H9 (cell line): ENCODE results near the gene CDKAL1. TPM values are rescaled to one million over a fixed set of nuclear protein-coding genes. Genes with fewer than 3 reads are reported as not detected.

Experiments used
- DNase-seq: peaks from one replicate; pipeline ENCODE4 v3.0.0-alpha.2; 2017
- H2AFZ ChIP-seq: one replicate; pipeline ENCODE4 v1.6.1; 2013; ENCODE audit warnings: mild to moderate bottlenecking, low read length, control low read depth, moderate library complexity
- H2AK5ac ChIP-seq: 2 replicates; pipeline ENCODE4 v1.6.1; 2013; ENCODE audit warnings: low read length, control low read depth, mixed read lengths; ENCODE audit not compliant: insufficient read length
- H2BK120ac ChIP-seq: one replicate; pipeline ENCODE4 v1.6.1; 2013; ENCODE audit warnings: low read depth, mild to moderate bottlenecking, low read length, control low read depth, inconsistent platforms; ENCODE audit not compliant: poor library complexity, severe bottlenecking
- H2BK12ac ChIP-seq: 2 replicates; pipeline ENCODE4 v1.6.1; 2013; ENCODE audit warnings: low read length, control low read depth, mixed read lengths, low read depth; ENCODE audit not compliant: insufficient read length
- H2BK15ac ChIP-seq: 2 replicates; pipeline ENCODE4 v1.6.1; 2013; ENCODE audit warnings: low read depth, low read length, control low read depth
- H2BK20ac ChIP-seq: one replicate; pipeline ENCODE4 v1.6.1; 2013; ENCODE audit warnings: low read depth, mild to moderate bottlenecking, low read length, control low read depth, inconsistent platforms; ENCODE audit not compliant: poor library complexity, severe bottlenecking
- H2BK5ac ChIP-seq: 2 replicates; pipeline ENCODE4 v1.6.1; 2013; ENCODE audit warnings: low read length, control low read depth, mixed read lengths; ENCODE audit not compliant: insufficient read length
- H3K14ac ChIP-seq: 2 replicates; pipeline ENCODE4 v1.6.1; 2013; ENCODE audit warnings: low read length, control low read depth; ENCODE audit not compliant: insufficient read depth
- H3K18ac ChIP-seq: 2 replicates; pipeline ENCODE4 v1.6.1; 2013; ENCODE audit warnings: low read depth, mild to moderate bottlenecking, mixed read lengths, low read length, control low read depth; ENCODE audit not compliant: insufficient read length
- H3K23ac ChIP-seq: 2 replicates; pipeline ENCODE4 v1.6.1; 2013; ENCODE audit warnings: low read length, control low read depth, mixed read lengths, low read depth; ENCODE audit not compliant: insufficient read length
- H3K23me2 ChIP-seq: 2 replicates; pipeline ENCODE4 v1.6.1; 2013; ENCODE audit warnings: low read depth, mild to moderate bottlenecking, mixed read lengths, low read length, control low read depth; ENCODE audit not compliant: insufficient read length, poor library complexity, severe bottlenecking
- H3K27ac ChIP-seq: 2 replicates; pipeline ENCODE4 v1.5.1; 2013; ENCODE audit warnings: low read length, control low read depth, mixed read lengths, low read depth; ENCODE audit not compliant: insufficient read length
- H3K27me3 ChIP-seq: 2 replicates; pipeline ENCODE4 v1.6.1; 2013; ENCODE audit warnings: low read length, control low read depth, inconsistent platforms; ENCODE audit not compliant: insufficient read depth
- H3K4ac ChIP-seq: 2 replicates; pipeline ENCODE4 v1.6.1; 2013; ENCODE audit warnings: low read depth, mild to moderate bottlenecking, control low read depth, inconsistent platforms, low read length, moderate library complexity
- H3K4me1 ChIP-seq: 2 replicates; pipeline ENCODE4 v1.6.1; 2013; ENCODE audit warnings: low read length, control low read depth, inconsistent platforms; ENCODE audit not compliant: insufficient read depth
- H3K4me2 ChIP-seq: 2 replicates; pipeline ENCODE4 v1.6.1; 2013; ENCODE audit warnings: low read length, control low read depth, mixed read lengths; ENCODE audit not compliant: insufficient read length, insufficient read depth
- H3K56ac ChIP-seq: 2 replicates; pipeline ENCODE4 v1.6.1; 2013; ENCODE audit warnings: low read depth, mild to moderate bottlenecking, mixed read lengths, low read length, control low read depth; ENCODE audit not compliant: insufficient read length
- H3K79me1 ChIP-seq: 2 replicates; pipeline ENCODE4 v1.6.1; 2013; ENCODE audit warnings: low read depth, mild to moderate bottlenecking, moderate library complexity, low read length, control low read depth, inconsistent platforms; ENCODE audit not compliant: insufficient read depth, poor library complexity, severe bottlenecking
- H3K79me2 ChIP-seq: 2 replicates; pipeline ENCODE4 v1.6.1; 2013; ENCODE audit warnings: low read length, control low read depth, inconsistent platforms; ENCODE audit not compliant: insufficient read depth
- H3K9ac ChIP-seq: 2 replicates; pipeline ENCODE4 v1.6.1; 2013; ENCODE audit warnings: low read length, control low read depth, mixed read lengths; ENCODE audit not compliant: insufficient read length; ENCODE audit errors: extremely low read depth
- H3K9me3 ChIP-seq: one replicate; pipeline ENCODE4 v1.6.1; 2013; ENCODE audit warnings: low read depth, low read length, inconsistent platforms; ENCODE audit not compliant: control insufficient read depth
- H3T11ph ChIP-seq: one replicate; pipeline ENCODE4 v1.6.1; 2013; ENCODE audit warnings: mild to moderate bottlenecking, low read length, control low read depth, inconsistent platforms
- H4K20me1 ChIP-seq: one replicate; pipeline ENCODE4 v1.6.1; 2013; ENCODE audit not compliant: control insufficient read depth, insufficient read length, insufficient read depth
- H4K5ac ChIP-seq: 2 replicates; pipeline ENCODE4 v1.6.1; 2013; ENCODE audit warnings: low read depth, mild to moderate bottlenecking, mixed read lengths, low read length, control low read depth; ENCODE audit not compliant: insufficient read length
- H4K8ac ChIP-seq: replicated peaks from 2 replicates; pipeline ENCODE4 v1.6.1; 2013; ENCODE audit warnings: low read length, control low read depth, mixed read lengths, low read depth; ENCODE audit not compliant: insufficient read length
- H4K91ac ChIP-seq: 2 replicates; pipeline ENCODE4 v1.6.1; 2013; ENCODE audit warnings: low read depth, mild to moderate bottlenecking, moderate library complexity, mixed read lengths, low read length, control low read depth; ENCODE audit not compliant: insufficient read length
- H3K27ac Mint-ChIP-seq, 3 experiments: 2 replicates in 2 of 3; 3 replicates in 1 of 3; pipeline ENCODE4 v1.8.0; 2020 to 2021; ENCODE audit warnings: mixed read lengths in 3 of 3, mild to moderate bottlenecking in 1 of 3, moderate library complexity in 1 of 3
- H3K27me3 Mint-ChIP-seq: 2 replicates; pipeline ENCODE4 v1.8.0; 2021; ENCODE audit warnings: low read depth, mild to moderate bottlenecking, moderate library complexity, mixed read lengths
- H3K36me3 Mint-ChIP-seq, 3 experiments: 2 replicates in 2 of 3; 3 replicates in 1 of 3; pipeline ENCODE4 v1.8.0; 2020 to 2021; ENCODE audit warnings: low read depth in 3 of 3, mixed read lengths in 3 of 3; ENCODE audit not compliant: insufficient read depth in 1 of 3
- H3K4me1 Mint-ChIP-seq, 2 experiments: 2 replicates each; pipeline ENCODE4 v1.8.0; 2020; ENCODE audit warnings: mixed read lengths in 2 of 2
- H3K4me3 Mint-ChIP-seq, 2 experiments: 2 replicates in 1 of 2; 3 replicates in 1 of 2; pipeline ENCODE4 v1.8.0; 2020 to 2021; ENCODE audit warnings: mild to moderate bottlenecking in 2 of 2, mixed read lengths in 2 of 2, moderate library complexity in 1 of 2
- H3K9me3 Mint-ChIP-seq, 2 experiments: 2 replicates in 1 of 2; 3 replicates in 1 of 2; pipeline ENCODE4 v1.8.0; 2020; ENCODE audit warnings: mild to moderate bottlenecking in 2 of 2, mixed read lengths in 2 of 2, moderate library complexity in 1 of 2
- WGBS: extraction: QIAGEN DNeasy Blood & Tissue Kit; methylation state at CpG from one replicate; pipeline ENCODE4 v1.1.7; 2013; ENCODE audit warnings: missing lambda C conversion rate, low lambda C conversion rate, mixed read lengths; ENCODE audit not compliant: insufficient read length; ENCODE audit errors: extremely low coverage; 5-methylcytosine and 5-hydroxymethylcytosine counted together
- total RNA-seq: library from RNA; stranded (reverse); gene quantifications from 2 replicates; pipeline ENCODE4 v1.2.1, GENCODE V29; 2021
- TF ChIP-seq, protein P1 (sequence below): fragments of 200-600 bp; sonication (generic); conservative IDR thresholded peaks from 3 replicates; pipeline ENCODE4 v1.8.0; 2021; ENCODE audit warnings: antibody characterized with exemption, mild to moderate bottlenecking

The CDKAL1 gene
- total RNA-seq, 1 experiment from 2014 or later, result 23.0 TPM

DNA sequence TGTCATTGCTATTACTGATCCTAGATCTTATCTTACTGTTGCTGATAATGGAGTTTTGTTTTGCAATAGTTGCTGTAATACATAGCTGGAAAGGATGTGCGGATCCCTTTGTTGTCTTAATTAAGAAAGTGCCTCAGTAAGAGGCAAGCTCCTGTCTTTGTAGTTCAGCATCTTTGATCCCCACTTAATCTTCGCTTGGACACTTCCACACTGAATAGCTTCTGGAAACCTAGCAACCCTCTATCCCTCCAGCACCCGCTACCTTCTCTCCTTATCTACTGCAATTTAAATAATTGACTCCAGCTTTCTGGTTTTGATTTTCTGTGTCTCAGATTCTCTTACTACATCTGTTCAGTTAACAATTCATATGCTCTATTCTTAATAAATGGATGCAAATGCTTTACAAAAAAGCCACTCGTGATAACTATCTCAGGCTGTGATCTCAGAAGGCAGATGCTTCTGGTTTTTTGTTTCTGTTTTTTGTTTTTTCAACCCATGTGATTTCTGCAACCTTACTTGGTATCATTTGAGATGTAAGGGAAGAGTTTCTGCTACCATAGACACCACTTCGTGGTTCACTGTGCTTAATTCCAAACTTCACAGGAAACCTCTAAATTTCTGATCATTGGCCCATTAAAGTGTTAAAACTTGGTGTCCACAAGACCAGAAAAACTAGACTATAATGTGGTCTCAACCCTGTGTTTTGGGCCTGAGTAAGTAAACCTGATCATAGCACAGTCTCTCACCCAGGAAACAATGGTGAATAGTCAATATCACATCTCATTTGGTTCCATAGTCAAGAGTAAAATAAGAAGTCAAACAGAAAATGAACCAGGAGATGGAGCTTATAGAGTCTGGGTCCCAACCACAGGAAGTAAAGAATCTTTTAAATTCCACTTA lies 707.2 kb downstream of the CDKAL1 start:
- no peak overlapping the region for H3K56ac ChIP-seq
- no peak overlapping the region for H2BK15ac ChIP-seq
- no peak overlapping the region for H3K27ac Mint-ChIP-seq
- no peak overlapping the region for H3K14ac ChIP-seq
- no CpG with 5 or more reads among the region's 5 CpGs for WGBS
- peaks cover 3 to 4% of the 10 kb centered on the region in 2 experiments; a peak in 2 of 4 replicates for H3K4me1 Mint-ChIP-seq
- H3K27me3 Mint-ChIP-seq, result no peaks in the 10 kb centered on the region
- no peak overlapping the region for H3K9ac ChIP-seq
- no peak overlapping the region for H2AK5ac ChIP-seq
- H2BK5ac ChIP-seq, result no peak overlapping the region
- no peaks in the 10 kb centered on the region for H3K79me2 ChIP-seq
- H3T11ph ChIP-seq, result no peak overlapping the region
- no peaks in the 10 kb centered on the region for H3K27me3 ChIP-seq
- peaks cover 19 to 21% of the 10 kb centered on the region in 2 experiments for H3K9me3 Mint-ChIP-seq
- no peak overlapping the region for H2BK12ac ChIP-seq
- no peak overlapping the region for H2BK120ac ChIP-seq
- no peaks in the 10 kb centered on the region for H3K79me1 ChIP-seq
- TF ChIP-seq, protein P1, sequence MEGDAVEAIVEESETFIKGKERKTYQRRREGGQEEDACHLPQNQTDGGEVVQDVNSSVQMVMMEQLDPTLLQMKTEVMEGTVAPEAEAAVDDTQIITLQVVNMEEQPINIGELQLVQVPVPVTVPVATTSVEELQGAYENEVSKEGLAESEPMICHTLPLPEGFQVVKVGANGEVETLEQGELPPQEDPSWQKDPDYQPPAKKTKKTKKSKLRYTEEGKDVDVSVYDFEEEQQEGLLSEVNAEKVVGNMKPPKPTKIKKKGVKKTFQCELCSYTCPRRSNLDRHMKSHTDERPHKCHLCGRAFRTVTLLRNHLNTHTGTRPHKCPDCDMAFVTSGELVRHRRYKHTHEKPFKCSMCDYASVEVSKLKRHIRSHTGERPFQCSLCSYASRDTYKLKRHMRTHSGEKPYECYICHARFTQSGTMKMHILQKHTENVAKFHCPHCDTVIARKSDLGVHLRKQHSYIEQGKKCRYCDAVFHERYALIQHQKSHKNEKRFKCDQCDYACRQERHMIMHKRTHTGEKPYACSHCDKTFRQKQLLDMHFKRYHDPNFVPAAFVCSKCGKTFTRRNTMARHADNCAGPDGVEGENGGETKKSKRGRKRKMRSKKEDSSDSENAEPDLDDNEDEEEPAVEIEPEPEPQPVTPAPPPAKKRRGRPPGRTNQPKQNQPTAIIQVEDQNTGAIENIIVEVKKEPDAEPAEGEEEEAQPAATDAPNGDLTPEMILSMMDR, result no peak
- no peak overlapping the region for H3K4ac ChIP-seq
- no peak overlapping the region; a peak in 1 of 5 replicates for H3K4me3 Mint-ChIP-seq
- H3K9me3 ChIP-seq, result no peaks in the 10 kb centered on the region
- H4K5ac ChIP-seq, result no peak overlapping the region
- H3K23me2 ChIP-seq, result no peaks in the 10 kb centered on the region
- H3K4me2 ChIP-seq, result no peak overlapping the region
- no peak overlapping the region for H2AFZ ChIP-seq
- no peak overlapping the region for H2BK20ac ChIP-seq
- H3K23ac ChIP-seq, result no peak overlapping the region
- no peak overlapping the region for H4K91ac ChIP-seq
- H3K36me3 Mint-ChIP-seq, result peaks cover 9 to 17% (median 12%) of the 10 kb centered on the region in 3 experiments
- H3K4me1 ChIP-seq, result no peaks in the 10 kb centered on the region
- H3K27ac ChIP-seq, result no peak overlapping the region
- H4K8ac ChIP-seq, result no peak overlapping the region
- no peak for DNase-seq
- no peak overlapping the region for H3K18ac ChIP-seq
- H4K20me1 ChIP-seq, result no peaks in the 10 kb centered on the region
